ENCODE results near the gene GTPBP4.

GTPBP4 gene

DNA sequence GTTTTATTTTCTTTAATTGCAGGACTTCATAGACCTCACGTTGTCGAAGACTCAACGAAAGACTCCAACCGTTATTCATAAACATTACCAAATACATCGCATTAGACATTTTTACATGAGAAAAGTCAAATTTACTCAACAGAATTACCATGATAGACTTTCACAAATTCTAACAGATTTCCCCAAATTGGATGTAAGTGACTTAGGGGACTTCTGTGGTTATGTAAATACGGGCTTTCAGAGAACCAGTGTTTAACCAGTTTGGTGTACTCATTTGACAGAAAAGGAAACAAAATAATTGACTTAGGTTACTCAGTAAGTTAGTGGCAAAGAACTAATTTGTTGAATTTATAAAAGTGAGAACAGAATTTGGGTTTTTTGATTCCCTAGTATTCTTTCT is 4.2 kb downstream of the GTPBP4 start:
- H3K36me3 ChIP-seq (ENCODE audit: low read depth) = peaks cover 69% of the 10 kb centered on the region
- H3K9me3 ChIP-seq (ENCODE audit: severe bottlenecking) = no peaks in the 10 kb centered on the region
- DNase-seq (ENCODE audit: low spot score) (no peak), ATAC-seq (ENCODE audit: low read depth) (no peak)
- H3K4me1 ChIP-seq (ENCODE audit: insufficient read depth, poor library complexity, severe bottlenecking) = peaks cover 4% of the 10 kb centered on the region
- H3K27ac ChIP-seq (ENCODE audit: poor library complexity, severe bottlenecking) = no peak overlapping the region
- TF ChIP-seq, protein P1, sequence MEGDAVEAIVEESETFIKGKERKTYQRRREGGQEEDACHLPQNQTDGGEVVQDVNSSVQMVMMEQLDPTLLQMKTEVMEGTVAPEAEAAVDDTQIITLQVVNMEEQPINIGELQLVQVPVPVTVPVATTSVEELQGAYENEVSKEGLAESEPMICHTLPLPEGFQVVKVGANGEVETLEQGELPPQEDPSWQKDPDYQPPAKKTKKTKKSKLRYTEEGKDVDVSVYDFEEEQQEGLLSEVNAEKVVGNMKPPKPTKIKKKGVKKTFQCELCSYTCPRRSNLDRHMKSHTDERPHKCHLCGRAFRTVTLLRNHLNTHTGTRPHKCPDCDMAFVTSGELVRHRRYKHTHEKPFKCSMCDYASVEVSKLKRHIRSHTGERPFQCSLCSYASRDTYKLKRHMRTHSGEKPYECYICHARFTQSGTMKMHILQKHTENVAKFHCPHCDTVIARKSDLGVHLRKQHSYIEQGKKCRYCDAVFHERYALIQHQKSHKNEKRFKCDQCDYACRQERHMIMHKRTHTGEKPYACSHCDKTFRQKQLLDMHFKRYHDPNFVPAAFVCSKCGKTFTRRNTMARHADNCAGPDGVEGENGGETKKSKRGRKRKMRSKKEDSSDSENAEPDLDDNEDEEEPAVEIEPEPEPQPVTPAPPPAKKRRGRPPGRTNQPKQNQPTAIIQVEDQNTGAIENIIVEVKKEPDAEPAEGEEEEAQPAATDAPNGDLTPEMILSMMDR (IDR thresholded peaks at IDR 0.05; ENCODE audit: poor library complexity, severe bottlenecking) = no peak
- H3K4me3 ChIP-seq (ENCODE audit: severe bottlenecking) = no peak overlapping the region
- no peaks in the 10 kb centered on the region for H3K27me3 ChIP-seq (ENCODE audit: insufficient read depth, poor library complexity, severe bottlenecking)

DNA sequence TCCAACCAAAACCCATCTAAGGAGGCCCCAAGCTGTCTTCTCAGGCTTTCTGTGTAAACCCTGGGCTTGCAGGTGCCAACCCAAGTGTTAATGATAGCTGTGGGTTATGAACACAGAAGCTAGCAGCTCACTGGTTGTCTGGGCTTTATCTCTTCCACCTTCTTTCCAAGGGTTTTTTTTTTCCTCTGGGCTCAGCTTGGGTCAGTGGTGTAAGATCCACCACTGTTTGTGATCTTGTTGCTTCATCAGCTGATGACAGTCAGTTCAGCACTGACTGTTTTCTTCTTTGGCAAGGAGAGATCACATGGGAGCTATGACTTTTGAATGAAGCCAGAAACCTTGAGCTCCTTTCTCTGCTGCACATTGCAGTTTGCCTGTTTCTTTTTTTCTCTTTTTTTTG is 4.6 kb downstream of the GTPBP4 start:
- no peaks in the 10 kb centered on the region for H3K27me3 ChIP-seq (ENCODE audit: insufficient read depth, poor library complexity, severe bottlenecking)
- no peaks in the 10 kb centered on the region for H3K9me3 ChIP-seq (ENCODE audit: severe bottlenecking)
- peaks cover 4% of the 10 kb centered on the region for H3K4me1 ChIP-seq (ENCODE audit: insufficient read depth, poor library complexity, severe bottlenecking)
- ATAC-seq (ENCODE audit: low read depth) = no peak
- H3K36me3 ChIP-seq (ENCODE audit: low read depth) = peaks cover 73% of the 10 kb centered on the region
- DNase-seq (ENCODE audit: low spot score) = no peak
- H3K27ac ChIP-seq (ENCODE audit: poor library complexity, severe bottlenecking) = no peak overlapping the region
- H3K4me3 ChIP-seq (ENCODE audit: severe bottlenecking) = no peak overlapping the region
- TF ChIP-seq, protein P1 (IDR thresholded peaks at IDR 0.05; ENCODE audit: poor library complexity, severe bottlenecking) = no peak

DNA sequence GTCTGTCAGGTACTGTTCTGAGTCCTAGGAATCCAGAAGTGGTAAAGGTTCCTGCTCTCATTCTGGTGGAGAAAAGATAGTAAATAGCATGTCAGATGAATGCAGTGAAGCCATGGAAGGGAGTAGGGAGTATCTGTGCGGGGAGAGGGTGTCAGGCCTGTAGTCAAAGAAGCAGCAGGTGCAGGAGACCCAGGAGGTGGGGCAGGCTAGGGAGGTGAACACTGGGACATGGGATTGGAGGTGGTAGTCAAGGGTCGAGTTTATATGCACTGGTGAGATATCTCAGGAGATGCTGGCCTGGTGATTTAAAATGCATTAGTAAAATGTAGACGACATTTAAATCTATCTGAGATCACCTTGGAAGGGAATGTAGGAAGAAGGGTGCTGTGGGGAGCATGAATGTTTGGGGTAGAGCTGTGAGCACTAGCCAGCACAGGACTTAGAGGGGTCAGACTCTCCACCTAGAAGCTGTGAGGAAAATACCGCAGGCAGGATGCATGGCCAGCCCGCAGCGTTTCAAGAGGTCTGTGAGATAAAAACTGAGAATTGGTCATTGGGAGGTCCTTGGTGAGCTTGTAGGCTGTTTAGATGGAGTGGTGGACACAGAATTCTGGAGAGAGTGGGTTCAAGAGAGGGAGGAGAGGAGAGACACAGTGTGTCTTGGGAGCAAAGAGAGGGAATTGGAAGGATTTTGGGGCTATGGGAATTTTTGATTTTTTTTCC is 6.8 kb downstream of the GTPBP4 start:
- no peak for ATAC-seq (ENCODE audit: low read depth)
- no peak overlapping the region for H3K4me3 ChIP-seq (ENCODE audit: severe bottlenecking)
- DNase-seq (ENCODE audit: low spot score) = no peak
- H3K36me3 ChIP-seq (ENCODE audit: low read depth) = peaks cover 87% of the 10 kb centered on the region
- no peaks in the 10 kb centered on the region for H3K9me3 ChIP-seq (ENCODE audit: severe bottlenecking)
- H3K27me3 ChIP-seq (ENCODE audit: insufficient read depth, poor library complexity, severe bottlenecking) = no peaks in the 10 kb centered on the region
- H3K4me1 ChIP-seq (ENCODE audit: insufficient read depth, poor library complexity, severe bottlenecking) = no peaks in the 10 kb centered on the region
- no peak overlapping the region for H3K27ac ChIP-seq (ENCODE audit: poor library complexity, severe bottlenecking)
- TF ChIP-seq, protein P1 (IDR thresholded peaks at IDR 0.05; ENCODE audit: poor library complexity, severe bottlenecking) = no peak

DNA sequence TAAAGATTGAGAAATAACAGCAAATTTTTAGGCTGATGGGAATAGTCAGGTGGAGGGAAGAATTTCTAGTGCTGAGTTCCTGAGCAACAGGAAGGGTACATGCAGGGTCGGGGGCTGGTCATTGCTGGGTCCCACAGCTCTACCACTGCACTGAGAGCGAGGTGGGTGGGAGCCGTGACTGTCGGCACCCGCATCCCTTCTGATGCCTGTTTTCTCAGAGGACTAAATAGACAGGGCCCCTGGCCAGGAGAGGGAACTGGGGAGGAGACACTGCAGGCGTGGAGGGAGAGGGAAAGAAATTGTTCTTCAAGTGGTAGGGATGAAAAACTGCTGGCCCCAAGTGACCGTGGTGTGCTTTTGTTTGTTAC is 7.3 kb downstream of the GTPBP4 start:
- no peak for DNase-seq (ENCODE audit: low spot score)
- Histone ChIP-seq H3K27me3 (ENCODE audit: insufficient read depth, poor library complexity, severe bottlenecking) (no peaks in the 10 kb centered on the region), H3K4me3 (ENCODE audit: severe bottlenecking) (no peak overlapping the region), H3K27ac (ENCODE audit: poor library complexity, severe bottlenecking) (no peak overlapping the region), H3K36me3 (ENCODE audit: low read depth) (peaks cover 87% of the 10 kb centered on the region), H3K4me1 (ENCODE audit: insufficient read depth, poor library complexity, severe bottlenecking) (no peaks in the 10 kb centered on the region), H3K9me3 (ENCODE audit: severe bottlenecking) (no peaks in the 10 kb centered on the region)
- ATAC-seq (ENCODE audit: low read depth) = no peak
- TF ChIP-seq, protein P1 (IDR thresholded peaks at IDR 0.05; ENCODE audit: poor library complexity, severe bottlenecking) = no peak

DNA sequence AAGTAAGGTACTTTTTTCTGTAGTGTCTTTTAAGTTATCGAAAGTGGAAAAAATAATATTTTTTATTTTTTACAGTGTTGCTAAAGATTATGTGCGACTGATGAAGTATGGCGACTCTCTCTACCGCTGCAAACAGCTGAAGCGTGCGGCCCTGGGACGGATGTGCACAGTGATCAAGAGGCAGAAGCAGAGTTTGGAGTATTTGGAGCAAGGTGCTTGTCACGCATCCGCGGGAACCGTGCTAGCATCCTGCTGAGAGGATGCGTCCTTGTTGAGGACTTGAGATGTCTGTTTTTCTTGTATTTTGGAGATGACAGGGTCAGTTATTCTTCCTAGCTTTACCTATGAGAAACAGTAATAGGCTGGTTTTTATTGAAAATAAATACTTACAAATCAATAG is 7.8 kb downstream of the GTPBP4 start:
- no peak overlapping the region for H3K4me3 ChIP-seq (ENCODE audit: severe bottlenecking)
- no peaks in the 10 kb centered on the region for H3K9me3 ChIP-seq (ENCODE audit: severe bottlenecking)
- H3K36me3 ChIP-seq (ENCODE audit: low read depth) = peaks cover 87% of the 10 kb centered on the region
- no peaks in the 10 kb centered on the region for H3K4me1 ChIP-seq (ENCODE audit: insufficient read depth, poor library complexity, severe bottlenecking)
- H3K27me3 ChIP-seq (ENCODE audit: insufficient read depth, poor library complexity, severe bottlenecking) = no peaks in the 10 kb centered on the region
- H3K27ac ChIP-seq (ENCODE audit: poor library complexity, severe bottlenecking) = no peak overlapping the region
- ATAC-seq (ENCODE audit: low read depth) = no peak
- TF ChIP-seq, protein P1 (IDR thresholded peaks at IDR 0.05; ENCODE audit: poor library complexity, severe bottlenecking) = no peak
- DNase-seq (ENCODE audit: low spot score) = no peak

Measured in RWPE2 (cell line).